ENCODE data around the gene CDC42EP1.

- TF ChIP-seq EZH2 (IDR thresholded peaks at IDR 0.05; ENCODE audit: insufficient read depth, poor library complexity, severe bottlenecking), result no peak
- no peak for TF ChIP-seq EZH2phosphoT487 (IDR thresholded peaks at IDR 0.05; ENCODE audit: insufficient read depth, low read depth)
Observed at GRCh38 chr22:37553725-37554124, 6.6 kb upstream of the CDC42EP1 start.

All from GM23248 (cell line).